Stimulated activated naive CD8-positive, alpha-beta T cell treated with anti-CD3 and anti-CD28 coated beads, Interleukin-15, amount 100 ng/mL, for 72 hours (primary cell): ENCODE measurements around the gene HSD17B12.

Experiments used
- ATAC-seq: fragments of 150-1000 bp; cut with Tn5 transposase; 2 replicates; pipeline ENCODE4 v1.10.0; 2021; ENCODE audit warnings: mild to moderate bottlenecking, moderate library complexity
- DNase-seq, 2 donors: peaks; one replicate each; pipeline ENCODE4 v3.0.0; 2021 to 2022
- H3K27ac Mint-ChIP-seq, 2 donors: one replicate each; pipeline ENCODE4 v1.8.0; 2022; ENCODE audit warnings: mild to moderate bottlenecking in 2 of 2, mixed read lengths in 2 of 2, moderate library complexity in 2 of 2
- H3K27me3 Mint-ChIP-seq: one replicate; pipeline ENCODE4 v1.8.0; 2022; ENCODE audit warnings: mixed read lengths
- H3K4me1 Mint-ChIP-seq: one replicate; pipeline ENCODE4 v1.8.0; 2022; ENCODE audit warnings: mild to moderate bottlenecking, mixed read lengths
- H3K4me3 Mint-ChIP-seq, 2 donors: one replicate each; pipeline ENCODE4 v1.8.0; 2022; ENCODE audit warnings: mild to moderate bottlenecking in 2 of 2, mixed read lengths in 2 of 2, moderate library complexity in 1 of 2
- H3K9me3 Mint-ChIP-seq, 2 donors: one replicate each; pipeline ENCODE4 v1.8.0; 2022; ENCODE audit warnings: mixed read lengths in 2 of 2

The HSD17B12 gene

DNA sequence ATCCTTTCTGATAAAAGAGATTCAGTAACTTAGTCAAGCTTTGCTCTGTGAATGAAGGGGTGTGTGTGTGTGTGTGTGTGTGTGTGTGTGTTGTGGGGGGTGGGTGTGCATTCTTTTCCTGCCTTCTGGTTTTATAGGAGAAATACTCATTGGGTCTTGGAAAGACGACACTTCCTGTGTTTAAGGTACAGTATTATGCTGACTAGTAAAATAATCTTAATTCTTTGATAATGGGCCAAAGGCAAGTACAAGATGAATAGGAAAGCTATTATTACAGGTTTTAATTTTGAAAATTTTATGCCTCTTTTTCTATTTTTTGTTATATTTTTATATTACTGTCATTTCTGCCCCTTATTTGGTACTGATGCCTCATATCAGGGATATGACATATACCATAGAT, 26.1 kb downstream of the HSD17B12 start:
- DNase-seq (no peak), ATAC-seq (no peak)
- H3K27ac Mint-ChIP-seq, result no peak overlapping the region
- H3K4me1 Mint-ChIP-seq, result peaks cover 5% of the 10 kb centered on the region
- H3K9me3 Mint-ChIP-seq, result peaks cover 2 to 10% of the 10 kb centered on the region in 2 donors
- H3K4me3 Mint-ChIP-seq, result no peak overlapping the region
- H3K27me3 Mint-ChIP-seq, result no peaks in the 10 kb centered on the region

DNA sequence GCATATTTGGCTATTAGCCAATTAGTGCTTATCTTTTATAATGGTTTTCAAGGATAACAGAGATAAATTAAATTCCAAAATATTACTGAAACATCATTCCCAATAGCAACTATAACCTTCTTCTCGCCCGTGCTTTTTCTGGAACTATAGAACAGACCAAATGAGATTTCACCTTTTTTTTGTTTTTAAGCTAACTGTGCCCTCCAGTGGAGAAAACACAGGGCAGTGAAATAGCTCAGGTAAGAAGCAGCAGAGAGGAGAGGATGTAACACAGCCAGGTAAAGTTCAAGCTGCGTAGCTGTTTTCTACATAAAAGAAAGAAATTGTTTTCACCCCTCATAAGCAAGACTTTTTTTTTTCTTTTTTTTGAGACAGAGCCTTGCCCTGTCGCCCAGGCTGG, 28.2 kb downstream of the HSD17B12 start:
- no peak overlapping the region for H3K27ac Mint-ChIP-seq
- H3K9me3 Mint-ChIP-seq, result peaks cover 4 to 6% of the 10 kb centered on the region in 2 donors
- H3K4me1 Mint-ChIP-seq, result peaks cover 2% of the 10 kb centered on the region
- ATAC-seq (no peak), DNase-seq (no peak)
- H3K4me3 Mint-ChIP-seq, result no peak overlapping the region
- H3K27me3 Mint-ChIP-seq, result no peaks in the 10 kb centered on the region

DNA sequence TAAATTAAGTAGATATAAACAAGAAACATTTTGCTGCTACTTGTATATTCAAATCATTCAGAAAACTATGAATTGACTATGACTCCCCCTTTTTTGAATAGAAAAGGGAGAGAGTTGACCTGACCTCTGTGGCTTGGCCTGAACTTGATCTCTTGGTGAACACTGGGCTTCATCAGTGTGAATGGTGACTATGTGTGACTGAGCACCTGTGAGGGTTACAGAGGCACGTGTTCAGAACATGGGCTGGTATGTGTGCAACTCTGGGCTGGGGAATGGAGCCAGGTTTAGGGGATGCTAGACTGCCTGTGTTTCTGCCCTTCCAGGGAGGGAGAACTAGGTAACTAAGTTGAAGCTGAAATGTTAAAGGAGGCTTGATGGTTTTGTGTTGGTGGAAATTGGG, 29.2 kb downstream of the HSD17B12 start:
- ATAC-seq (no peak), DNase-seq (no peak)
- Mint-ChIP-seq H3K27me3 (no peaks in the 10 kb centered on the region), H3K9me3 (peaks cover 4 to 6% of the 10 kb centered on the region in 2 donors), H3K4me1 (no peaks in the 10 kb centered on the region), H3K4me3 (no peak overlapping the region), H3K27ac (no peak overlapping the region)

DNA sequence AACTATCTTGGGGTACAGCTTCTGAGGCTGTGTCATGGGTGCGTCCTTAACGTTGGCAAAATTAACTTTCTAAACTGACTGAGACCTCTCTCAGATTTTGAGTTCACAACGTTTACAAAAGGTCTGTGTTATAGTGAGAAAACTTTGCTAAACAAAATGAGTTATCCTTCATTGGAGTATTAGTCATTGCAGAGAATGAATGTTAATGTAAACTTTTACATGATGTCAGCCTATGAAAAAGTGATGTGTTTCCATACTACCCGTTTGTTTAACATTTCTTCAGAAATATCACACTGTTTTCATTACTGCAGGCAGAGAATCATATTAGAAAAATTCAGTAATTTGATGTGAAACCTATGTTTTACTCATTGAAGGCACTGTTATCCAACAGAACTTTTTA, 32.1 kb downstream of the HSD17B12 start:
- DNase-seq (no peak), ATAC-seq (no peak)
- Mint-ChIP-seq H3K27me3 (no peaks in the 10 kb centered on the region), H3K27ac (no peak overlapping the region), H3K4me3 (no peak overlapping the region), H3K4me1 (no peaks in the 10 kb centered on the region), H3K9me3 (peaks cover 4 to 6% of the 10 kb centered on the region in 2 donors)

DNA sequence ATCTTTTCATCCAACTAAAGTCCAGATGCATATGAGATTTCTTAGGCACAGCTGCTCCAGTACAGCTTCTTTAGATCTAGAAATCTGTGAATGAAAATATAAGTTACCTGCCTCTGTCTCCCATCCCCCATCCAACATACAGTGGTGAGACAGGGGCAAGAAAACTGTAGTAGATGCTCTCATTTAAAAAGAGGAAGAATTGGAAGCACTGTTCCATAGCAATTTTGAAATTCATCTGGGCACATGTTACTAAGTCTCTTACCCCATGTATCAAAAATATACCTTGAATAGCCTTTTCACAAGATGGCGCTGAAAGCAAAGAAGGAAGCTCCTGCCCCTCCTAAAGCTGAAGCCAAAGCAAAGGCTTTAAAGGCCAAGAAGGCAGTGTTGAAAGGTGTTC, 37.8 kb downstream of the HSD17B12 start:
- no peak for ATAC-seq
- Mint-ChIP-seq H3K27ac (peak overlapping the region in 1 of 2 donors; percentile 34), H3K4me1 (no peaks in the 10 kb centered on the region), H3K9me3 (peaks cover 19% of the 10 kb centered on the region in 2 donors), H3K4me3 (no peak overlapping the region), H3K27me3 (no peaks in the 10 kb centered on the region)
- DNase-seq, result no peak

DNA sequence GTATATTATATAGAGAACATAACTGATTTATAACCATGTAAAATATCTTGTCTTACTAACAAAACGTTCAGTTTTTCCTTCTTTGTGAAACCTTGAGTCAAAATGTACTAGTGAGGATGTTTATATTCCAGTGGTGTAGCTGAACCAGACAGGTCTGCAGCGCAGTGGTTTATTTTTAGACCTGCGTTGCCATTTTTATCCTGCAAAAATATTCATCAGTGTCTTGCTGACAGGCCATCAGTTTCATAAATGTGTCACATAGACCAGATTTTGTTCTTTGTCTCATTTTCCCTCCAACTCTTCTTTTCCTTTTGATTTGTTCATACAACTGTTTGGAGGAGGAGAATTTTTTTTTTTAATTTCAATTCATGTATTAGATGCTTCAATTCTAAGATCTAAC, 43.1 kb downstream of the HSD17B12 start:
- no peak for DNase-seq
- no peaks in the 10 kb centered on the region for H3K27me3 Mint-ChIP-seq
- H3K4me3 Mint-ChIP-seq, result no peak overlapping the region
- ATAC-seq, result no peak
- no peak overlapping the region for H3K27ac Mint-ChIP-seq
- no peaks in the 10 kb centered on the region for H3K4me1 Mint-ChIP-seq
- H3K9me3 Mint-ChIP-seq, result peaks cover 13 to 17% of the 10 kb centered on the region in 2 donors

DNA sequence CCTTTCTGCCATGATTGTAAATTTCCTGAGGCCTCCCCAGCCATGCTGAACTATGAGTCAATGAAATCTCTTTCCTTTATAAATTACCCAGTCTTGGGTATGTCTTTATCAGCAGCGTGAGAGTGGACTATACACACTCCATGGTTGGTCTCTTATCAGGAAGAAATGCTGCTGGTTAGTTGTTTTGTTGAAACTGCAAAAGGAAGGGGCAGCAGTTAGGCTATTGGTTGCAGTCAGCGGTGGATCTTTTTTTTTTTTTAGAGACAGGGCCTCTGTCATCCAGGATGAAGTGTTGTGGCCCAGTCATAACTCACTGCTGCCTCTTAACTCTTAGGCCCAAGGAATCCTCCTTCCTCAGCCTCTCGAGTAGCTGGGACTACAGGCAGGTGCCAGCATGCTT, 51.7 kb downstream of the HSD17B12 start:
- no peak overlapping the region for H3K4me3 Mint-ChIP-seq
- H3K9me3 Mint-ChIP-seq, result peaks cover 5 to 17% of the 10 kb centered on the region in 2 donors
- H3K27ac Mint-ChIP-seq, result no peak overlapping the region
- DNase-seq, result no peak
- no peak for ATAC-seq
- H3K4me1 Mint-ChIP-seq, result peaks cover 11% of the 10 kb centered on the region
- no peaks in the 10 kb centered on the region for H3K27me3 Mint-ChIP-seq

DNA sequence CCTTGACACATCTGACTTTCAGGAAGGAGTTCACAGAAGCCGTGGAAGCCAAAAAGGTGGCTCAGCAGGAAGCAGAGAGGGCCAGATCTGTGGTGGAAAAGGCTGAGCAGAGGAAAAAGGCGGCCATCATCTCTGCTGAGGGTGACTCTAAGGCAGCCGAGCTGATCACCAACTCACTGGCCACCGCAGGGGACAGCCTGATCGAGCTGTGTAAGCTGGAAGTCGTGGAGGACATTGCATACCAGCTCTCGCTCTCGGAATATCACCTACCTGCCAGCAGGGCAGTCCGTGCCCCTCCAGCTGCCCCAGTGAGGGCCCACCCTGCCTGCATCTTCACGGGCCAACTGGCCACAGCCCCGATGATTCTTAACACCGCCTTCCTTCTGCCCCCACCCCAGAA, 53.7 kb downstream of the HSD17B12 start:
- H3K9me3 Mint-ChIP-seq, result peaks cover 5 to 17% of the 10 kb centered on the region in 2 donors
- no peak overlapping the region for H3K4me3 Mint-ChIP-seq
- no peak for DNase-seq
- no peaks in the 10 kb centered on the region for H3K27me3 Mint-ChIP-seq
- ATAC-seq, result no peak
- peaks cover 11% of the 10 kb centered on the region for H3K4me1 Mint-ChIP-seq
- H3K27ac Mint-ChIP-seq, result no peak overlapping the region

DNA sequence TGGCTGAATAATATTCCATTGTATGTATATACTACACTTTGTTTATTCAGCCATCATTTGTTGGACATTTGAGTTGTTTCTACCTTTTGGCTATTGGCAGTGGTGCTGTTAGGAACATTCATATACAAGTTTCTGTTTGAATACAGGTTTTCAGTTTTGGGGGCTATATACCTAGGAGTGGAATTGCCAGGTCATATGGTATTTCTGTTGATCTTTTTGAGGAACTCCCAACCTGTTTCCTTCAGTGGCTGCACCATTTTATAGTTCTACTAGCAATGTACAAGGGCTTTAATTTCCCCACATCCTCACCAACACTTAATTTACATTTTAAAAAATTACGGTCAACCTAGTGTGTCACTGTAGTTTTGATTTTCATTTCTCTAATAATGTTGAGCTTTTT, 54.6 kb downstream of the HSD17B12 start:
- no peak for ATAC-seq
- H3K4me1 Mint-ChIP-seq, result peaks cover 11% of the 10 kb centered on the region
- no peak overlapping the region for H3K27ac Mint-ChIP-seq
- no peak overlapping the region for H3K4me3 Mint-ChIP-seq
- H3K9me3 Mint-ChIP-seq, result peaks cover 11 to 17% of the 10 kb centered on the region in 2 donors
- no peak for DNase-seq
- no peaks in the 10 kb centered on the region for H3K27me3 Mint-ChIP-seq

DNA sequence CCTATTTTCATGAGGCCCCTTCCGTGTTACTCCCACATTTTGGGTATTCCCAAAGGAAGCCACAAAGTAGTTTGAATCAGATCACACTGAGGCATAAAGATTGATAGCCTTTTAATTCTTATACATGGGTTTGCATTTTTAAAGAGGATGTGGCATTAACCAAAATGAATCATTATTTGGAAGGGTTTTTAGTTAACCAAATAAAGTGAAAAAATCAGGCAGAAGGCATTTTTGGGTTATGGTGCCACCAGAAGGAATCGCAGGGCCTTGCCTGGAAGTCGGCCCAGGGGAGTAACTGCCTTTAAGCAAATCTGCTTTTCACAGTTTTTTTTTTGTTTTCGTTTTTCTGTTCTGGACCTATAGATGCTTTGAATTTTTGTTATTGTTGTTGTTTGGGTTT, 55.4 kb downstream of the HSD17B12 start:
- ATAC-seq, result no peak
- Mint-ChIP-seq H3K4me3 (no peak overlapping the region), H3K27me3 (no peaks in the 10 kb centered on the region), H3K4me1 (peaks cover 11% of the 10 kb centered on the region), H3K9me3 (peaks cover 11 to 17% of the 10 kb centered on the region in 2 donors), H3K27ac (no peak overlapping the region)
- DNase-seq, result no peak

DNA sequence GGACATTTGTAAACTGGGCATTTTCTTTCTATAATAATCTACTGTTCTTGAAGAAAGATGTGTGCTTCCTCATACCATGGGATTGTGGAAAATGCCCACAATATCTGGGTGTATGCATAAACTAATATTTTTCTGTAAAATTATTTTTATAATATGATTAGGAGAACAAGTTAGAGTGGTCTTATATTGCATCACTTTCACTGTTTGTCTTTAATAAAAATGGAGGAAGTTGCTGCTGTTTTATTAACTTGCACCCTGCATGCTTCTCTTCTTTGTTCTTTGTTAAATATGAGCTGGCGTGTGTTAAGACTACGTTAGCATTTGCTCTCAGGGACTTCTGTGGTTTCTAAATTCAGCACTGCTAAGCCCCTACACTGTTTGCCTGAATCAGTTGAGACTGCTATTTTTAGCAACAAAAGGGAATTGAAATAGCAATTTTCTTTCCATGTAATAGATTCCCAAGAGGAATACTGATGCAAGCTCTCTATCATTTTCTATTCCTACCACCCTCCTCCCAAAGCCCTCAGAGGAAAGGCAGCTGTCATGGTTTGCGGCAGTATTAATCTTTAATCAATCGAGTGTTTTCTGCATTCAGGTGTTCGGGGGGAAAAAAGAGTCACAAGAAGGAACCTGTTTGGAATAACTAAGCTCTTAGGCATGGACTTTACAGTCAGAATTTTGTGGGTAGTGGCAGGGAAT, 56.1 kb downstream of the HSD17B12 start:
- no peak for DNase-seq
- peaks cover 11 to 17% of the 10 kb centered on the region in 2 donors for H3K9me3 Mint-ChIP-seq

DNA sequence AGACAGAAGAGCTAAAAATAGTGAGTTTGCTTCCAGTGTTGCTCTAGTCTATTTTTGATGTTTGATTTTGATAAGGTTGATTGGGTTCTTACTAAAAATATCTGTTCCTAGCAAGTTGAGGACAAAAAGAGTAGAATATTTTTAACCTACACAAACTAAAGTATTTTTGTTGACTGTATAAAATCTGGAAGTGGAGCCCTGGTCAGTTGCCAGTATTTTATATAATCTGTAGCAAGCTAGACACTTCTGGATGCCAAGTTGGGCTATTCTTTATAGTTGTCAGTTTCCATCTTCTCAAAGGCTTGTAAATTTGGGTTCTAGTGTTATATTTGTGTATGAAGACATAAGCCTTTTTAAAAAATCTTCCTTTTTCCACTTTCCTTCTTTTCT, 56.7 kb downstream of the HSD17B12 start:
- H3K9me3 Mint-ChIP-seq, result peaks cover 11 to 17% of the 10 kb centered on the region in 2 donors
- H3K4me3 Mint-ChIP-seq, result no peak overlapping the region
- ATAC-seq (no peak), DNase-seq (no peak)
- H3K27me3 Mint-ChIP-seq, result no peaks in the 10 kb centered on the region
- no peak overlapping the region for H3K27ac Mint-ChIP-seq
- H3K4me1 Mint-ChIP-seq, result peaks cover 11% of the 10 kb centered on the region

More for the DNA sequence above, 56.1 kb downstream of the HSD17B12 start:
- Mint-ChIP-seq H3K4me3 (no peak overlapping the region), H3K4me1 (peaks cover 11% of the 10 kb centered on the region), H3K27ac (no peak overlapping the region), H3K27me3 (no peaks in the 10 kb centered on the region)
- no peak for ATAC-seq

DNA sequence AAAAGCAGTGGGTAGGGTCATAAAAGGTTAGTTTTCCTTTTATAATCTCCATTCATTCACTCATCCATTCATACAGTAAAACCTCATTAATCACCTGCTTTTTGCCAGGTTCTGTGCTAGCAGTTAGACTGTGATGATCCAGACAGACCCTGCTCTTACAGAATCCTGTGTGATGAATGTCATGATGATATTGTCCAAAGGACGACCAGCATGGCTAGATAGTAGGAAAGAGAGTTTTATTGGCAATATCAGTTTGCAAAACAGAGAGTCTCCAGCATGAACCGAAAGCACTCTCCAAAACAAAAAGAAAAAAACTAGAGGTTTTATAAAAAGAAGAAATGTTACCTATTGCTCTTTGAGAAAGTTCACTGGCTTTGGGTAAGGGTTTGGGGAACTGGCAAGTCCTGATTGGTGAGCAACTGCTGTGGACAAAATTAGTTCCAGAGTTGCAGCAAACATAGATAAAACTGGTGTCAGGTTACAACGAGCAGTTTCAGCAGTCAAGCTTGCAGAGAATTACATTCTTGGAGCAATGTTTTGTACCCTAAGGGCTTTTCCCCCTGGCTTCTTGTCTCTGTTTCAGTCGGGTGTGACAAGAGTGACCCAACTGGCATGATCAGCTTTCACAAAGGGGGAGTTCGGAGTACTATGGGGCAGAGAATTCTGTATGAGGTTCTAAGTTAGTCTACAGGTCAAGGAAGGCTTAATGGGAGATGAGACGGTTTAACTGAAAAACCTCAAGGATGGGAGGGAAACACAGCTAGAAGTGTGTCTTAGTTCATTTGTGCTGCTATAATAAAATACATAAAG, 58.3 kb downstream of the HSD17B12 start:
- DNase-seq, result no peak
- Mint-ChIP-seq H3K27me3 (no peaks in the 10 kb centered on the region), H3K4me3 (no peak overlapping the region), H3K27ac (peak overlapping the region in 1 of 2 donors; percentile 59), H3K9me3 (peaks cover 18 to 22% of the 10 kb centered on the region in 2 donors), H3K4me1 (peaks cover 11% of the 10 kb centered on the region)
- no peak for ATAC-seq

DNA sequence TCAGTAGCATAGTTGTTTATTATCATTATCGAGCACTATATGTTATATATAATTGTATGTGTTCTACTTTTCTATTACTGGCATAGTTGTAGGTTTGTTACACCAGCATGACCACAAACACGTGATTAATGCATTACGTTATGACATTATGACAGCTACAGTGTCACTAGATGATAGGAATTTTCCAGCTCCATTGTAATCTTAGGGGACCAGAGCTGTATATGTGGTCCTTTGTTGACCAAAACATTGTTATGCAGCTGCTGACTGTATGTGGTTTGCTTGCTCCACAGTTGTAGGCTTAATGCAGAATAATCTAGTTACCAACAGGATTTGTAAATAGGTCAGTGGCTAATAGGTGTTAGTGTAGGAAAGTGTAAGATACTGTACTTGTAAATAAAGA, 66.1 kb downstream of the HSD17B12 start:
- Mint-ChIP-seq H3K27me3 (no peaks in the 10 kb centered on the region), H3K27ac (no peak overlapping the region), H3K4me1 (no peaks in the 10 kb centered on the region), H3K4me3 (no peak overlapping the region), H3K9me3 (peaks cover 23 to 33% of the 10 kb centered on the region in 2 donors)
- ATAC-seq, result no peak
- no peak for DNase-seq

DNA sequence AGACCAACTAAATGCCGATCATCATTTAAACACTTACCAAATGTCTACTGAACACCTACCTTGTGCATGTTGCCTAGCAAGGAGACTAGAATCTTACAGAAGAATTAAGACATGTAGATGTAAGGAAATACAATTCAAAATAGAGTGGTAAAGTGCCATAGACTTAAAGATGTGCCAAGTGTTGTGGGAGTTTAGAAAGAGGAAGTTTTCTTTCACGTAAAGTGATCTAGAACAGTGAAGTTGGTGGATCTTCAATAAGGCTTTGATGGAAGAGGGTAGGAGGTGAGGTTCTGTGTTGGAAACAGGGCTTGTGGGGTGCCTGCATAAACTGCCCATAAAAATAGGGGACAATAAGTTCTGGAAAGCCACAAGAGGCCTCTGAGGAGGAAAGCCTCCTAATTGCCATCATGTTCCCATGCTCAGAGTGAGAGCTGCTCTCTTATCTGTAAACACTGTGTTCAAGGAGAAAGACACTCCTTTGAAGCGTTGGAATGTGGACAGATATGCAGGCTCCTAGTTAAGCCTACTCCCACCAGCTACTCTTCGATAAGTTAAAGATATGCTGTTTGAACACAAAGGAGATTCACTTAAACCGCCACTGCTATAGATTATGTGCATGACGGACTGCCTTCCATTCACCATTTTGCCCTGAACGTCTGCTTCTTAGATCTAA, 66.7 kb downstream of the HSD17B12 start:
- DNase-seq (no peak), ATAC-seq (no peak)
- no peak overlapping the region for H3K4me3 Mint-ChIP-seq
- H3K27me3 Mint-ChIP-seq, result no peaks in the 10 kb centered on the region
- no peak overlapping the region for H3K27ac Mint-ChIP-seq
- H3K9me3 Mint-ChIP-seq, result peaks cover 23 to 33% of the 10 kb centered on the region in 2 donors
- no peaks in the 10 kb centered on the region for H3K4me1 Mint-ChIP-seq

DNA sequence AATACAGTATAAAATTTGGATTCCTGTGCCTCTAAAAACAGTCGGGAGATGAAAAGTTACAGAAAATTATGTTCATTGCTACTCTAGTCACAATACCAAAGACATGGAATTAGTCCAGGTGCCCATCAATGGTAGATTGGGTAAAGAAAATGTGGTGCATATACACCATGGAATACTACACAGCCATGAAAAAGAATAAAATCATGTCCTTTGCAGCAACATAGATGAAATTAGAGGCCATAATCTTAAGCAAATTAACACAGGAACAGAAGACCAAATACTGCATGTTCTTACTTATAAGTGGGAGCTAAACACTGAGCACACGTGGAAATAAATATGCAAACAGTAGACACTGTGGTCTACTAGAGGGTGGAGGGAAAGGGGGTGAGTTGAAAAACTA, 67.6 kb downstream of the HSD17B12 start:
- H3K27ac Mint-ChIP-seq, result no peak overlapping the region
- no peak for ATAC-seq
- DNase-seq, result no peak
- H3K4me3 Mint-ChIP-seq, result no peak overlapping the region
- H3K4me1 Mint-ChIP-seq, result no peaks in the 10 kb centered on the region
- no peaks in the 10 kb centered on the region for H3K27me3 Mint-ChIP-seq
- peaks cover 22 to 32% of the 10 kb centered on the region in 2 donors for H3K9me3 Mint-ChIP-seq
